GM18511 (cell line): ENCODE results near the gene PGBD2.
A peak's percentile ranks its signal among the peaks of the same experiment; 100 is the strongest.
"Not testable (repeated sequence)": the region's sequence is repeated elsewhere in the genome, so short reads cannot be mapped to it uniquely, and the experiment has no call there.

Experiments
- ATAC-seq: cut with Tn5 transposase; IDR thresholded peaks from one replicate; pipeline ENCODE4 v1.9.1; 2021; ENCODE audit warnings: mild to moderate bottlenecking, moderate library complexity; ENCODE audit not compliant: unreplicated experiment

The PGBD2 gene

DNA sequence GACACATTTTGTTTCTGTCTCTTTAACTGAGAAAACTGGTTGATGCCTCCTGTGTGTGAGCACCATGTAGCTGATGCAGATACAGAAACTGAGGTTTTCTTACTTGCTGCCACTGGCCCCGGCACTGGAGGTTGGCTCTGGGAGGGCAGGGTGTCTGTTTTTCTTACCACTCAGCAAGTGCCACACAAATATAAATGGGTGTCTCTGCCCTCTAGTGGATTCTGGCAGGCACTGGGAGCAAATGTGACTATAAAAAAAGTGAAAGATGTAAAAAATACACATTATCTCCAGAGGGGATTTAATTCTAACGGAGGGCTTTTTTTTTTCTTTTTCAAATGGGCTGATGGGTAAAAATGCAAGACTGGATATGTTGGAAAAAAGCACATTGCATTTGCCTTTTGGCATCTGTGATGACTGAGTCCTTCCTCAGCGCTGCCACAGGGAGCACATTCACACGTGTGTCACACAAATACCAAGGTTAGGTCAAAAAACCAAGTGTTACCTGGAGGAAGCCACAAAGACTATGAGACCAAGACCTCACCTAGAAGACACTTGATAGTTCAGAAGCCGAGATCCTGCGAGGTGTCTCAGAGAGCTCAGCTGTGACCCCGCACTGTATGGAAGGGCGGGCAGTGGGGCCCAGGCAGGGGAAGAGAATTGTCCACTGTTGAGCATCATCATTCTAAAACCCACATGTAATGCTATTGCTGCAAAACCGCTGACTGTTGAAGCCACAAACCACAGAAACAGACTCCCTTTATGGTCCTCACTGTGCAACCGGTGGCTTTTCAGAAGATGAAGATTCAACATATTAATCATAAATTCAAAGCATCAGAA is 18.9 kb downstream of the PGBD2 start:
- ATAC-seq, result peak; percentile 93

DNA sequence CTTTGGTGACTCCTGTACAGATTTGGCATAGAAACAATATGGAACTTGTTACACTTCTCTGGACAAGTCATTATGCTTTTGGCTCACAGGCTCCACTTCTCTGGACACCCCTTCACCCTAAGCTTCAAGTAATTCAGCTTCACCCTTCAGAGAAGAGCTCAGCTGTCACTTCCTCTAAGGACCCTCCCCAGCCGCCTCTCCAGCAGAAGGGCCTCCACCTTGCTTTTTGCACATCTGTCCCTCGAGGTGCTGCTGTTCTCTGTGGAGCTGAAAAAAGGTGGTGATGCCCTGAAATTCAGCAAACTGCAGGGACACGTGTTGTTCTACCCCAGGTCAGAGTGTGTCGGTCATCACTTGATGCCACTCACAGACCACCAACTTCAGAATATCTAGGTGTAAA is 19.8 kb downstream of the PGBD2 start:
- ATAC-seq, result not testable (repeated sequence)

DNA sequence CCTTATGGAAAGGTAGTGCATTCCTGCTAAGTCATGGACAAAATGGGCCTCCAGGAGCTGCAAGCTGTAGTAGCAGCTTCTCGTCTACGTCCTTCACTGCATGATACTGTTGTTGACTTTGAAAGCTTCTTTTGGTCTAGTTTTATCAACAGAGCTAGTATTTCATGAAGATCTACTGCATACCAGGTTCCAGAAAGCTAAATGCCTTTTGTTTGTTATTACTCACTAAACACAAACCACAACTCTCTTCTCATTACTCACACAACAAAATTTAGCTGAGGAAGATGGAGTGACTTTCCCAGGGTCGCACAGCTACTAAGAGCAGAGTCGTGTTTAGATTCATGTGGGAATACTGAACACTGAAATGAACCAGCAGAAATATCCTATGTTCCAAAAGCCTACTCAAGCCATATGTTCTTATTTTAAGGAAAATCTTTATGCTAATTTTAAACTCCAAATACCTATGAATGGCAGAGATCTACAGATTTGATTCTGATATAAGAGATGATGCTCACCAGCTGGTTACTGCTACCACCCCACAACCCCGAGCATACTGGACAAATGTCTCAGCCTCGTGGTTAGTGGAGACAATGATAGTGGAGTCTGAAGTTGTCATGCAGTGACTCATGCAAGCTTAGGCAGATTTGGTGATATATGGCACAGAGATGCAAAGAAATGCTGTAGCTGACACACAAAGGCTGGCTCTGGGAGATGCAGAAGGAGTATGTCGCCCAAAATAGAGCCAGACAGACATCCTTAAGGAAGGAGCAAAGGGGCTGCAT is 20.6 kb downstream of the PGBD2 start:
- ATAC-seq, result no peak

DNA sequence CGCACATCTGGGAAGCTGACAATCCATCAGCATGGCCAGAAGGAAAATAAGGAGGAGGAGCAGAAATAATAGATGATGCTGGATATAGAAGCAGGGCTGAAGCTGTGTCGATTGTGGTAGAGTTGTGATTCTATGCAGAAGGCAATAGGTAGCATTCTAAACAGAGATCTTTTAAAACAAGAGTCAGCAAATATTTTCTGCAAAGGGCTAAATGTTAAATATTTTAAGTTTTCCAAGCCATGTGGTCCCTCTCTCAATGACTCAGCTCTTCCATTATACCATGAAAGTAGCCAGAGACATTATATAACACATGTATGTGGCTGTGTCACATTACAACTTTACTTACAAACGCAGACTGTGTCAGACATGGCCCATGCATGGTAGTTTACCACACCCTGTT is 21.2 kb downstream of the PGBD2 start:
- not testable (repeated sequence) for ATAC-seq

DNA sequence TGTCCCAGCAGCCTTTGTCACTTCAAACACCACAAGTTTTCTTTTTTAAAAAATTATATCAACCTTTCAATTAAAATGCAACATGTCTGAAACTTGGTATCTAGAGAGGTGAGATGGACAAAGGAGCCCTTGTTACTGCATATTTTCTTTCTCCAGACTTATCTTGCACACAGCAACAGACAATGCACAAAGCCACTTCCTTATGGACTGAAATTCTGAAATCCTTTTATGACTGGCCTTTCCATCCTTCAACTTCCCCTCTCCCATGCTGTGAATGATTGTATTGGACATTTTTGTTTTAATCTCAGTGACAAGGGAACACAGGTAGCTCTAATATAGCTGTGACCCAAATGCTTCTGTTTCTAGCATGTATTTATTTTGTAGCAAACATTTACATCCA is 22.1 kb downstream of the PGBD2 start:
- ATAC-seq, result not testable (repeated sequence)

DNA sequence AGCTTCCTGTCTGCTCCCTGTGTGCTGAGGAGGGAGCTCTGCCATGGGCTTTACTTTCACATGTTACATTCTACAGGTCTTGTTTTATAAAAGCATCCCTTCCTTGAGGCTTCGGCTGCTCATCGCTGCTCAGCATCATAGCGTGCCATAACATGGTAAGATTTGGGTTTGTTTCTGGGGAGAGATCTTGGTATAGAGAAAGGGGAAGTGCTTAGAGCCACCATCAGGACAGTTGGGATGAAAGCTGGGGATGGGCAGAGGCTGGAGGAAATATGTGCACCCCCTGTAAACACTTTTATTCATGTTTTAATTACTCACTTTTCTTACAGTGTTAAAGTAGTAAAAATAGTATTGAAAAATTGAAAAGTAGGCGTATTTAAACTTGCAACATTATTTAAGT is 24.0 kb downstream of the PGBD2 start:
- ATAC-seq, result not testable (repeated sequence)

DNA sequence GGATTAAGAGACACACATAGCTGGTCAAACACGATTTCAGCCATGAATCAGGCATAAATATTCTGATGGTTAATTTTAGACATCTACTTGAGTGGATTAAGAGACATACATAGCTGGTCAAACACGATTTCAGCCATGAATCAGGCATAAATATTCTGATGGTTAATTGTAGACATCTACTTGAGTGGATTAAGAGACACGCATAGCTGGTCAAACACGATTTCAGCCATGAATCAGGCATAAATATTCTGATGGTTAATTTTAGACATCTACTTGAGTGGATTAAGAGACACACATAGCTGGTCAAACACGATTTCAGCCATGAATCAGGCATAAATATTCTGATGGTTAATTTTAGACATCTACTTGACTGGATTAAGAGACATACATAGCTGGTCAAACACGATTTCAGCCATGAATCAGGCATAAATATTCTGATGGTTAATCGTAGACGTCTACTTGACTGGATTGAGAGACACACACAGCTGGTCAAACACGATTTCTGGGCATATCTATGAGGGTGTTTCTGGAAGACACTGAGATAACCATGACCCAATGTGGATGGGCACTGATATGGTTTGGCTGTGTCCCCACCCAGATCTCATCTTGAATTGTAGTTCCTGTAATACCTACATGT is 32.3 kb downstream of the PGBD2 start:
- not testable (repeated sequence) for ATAC-seq

DNA sequence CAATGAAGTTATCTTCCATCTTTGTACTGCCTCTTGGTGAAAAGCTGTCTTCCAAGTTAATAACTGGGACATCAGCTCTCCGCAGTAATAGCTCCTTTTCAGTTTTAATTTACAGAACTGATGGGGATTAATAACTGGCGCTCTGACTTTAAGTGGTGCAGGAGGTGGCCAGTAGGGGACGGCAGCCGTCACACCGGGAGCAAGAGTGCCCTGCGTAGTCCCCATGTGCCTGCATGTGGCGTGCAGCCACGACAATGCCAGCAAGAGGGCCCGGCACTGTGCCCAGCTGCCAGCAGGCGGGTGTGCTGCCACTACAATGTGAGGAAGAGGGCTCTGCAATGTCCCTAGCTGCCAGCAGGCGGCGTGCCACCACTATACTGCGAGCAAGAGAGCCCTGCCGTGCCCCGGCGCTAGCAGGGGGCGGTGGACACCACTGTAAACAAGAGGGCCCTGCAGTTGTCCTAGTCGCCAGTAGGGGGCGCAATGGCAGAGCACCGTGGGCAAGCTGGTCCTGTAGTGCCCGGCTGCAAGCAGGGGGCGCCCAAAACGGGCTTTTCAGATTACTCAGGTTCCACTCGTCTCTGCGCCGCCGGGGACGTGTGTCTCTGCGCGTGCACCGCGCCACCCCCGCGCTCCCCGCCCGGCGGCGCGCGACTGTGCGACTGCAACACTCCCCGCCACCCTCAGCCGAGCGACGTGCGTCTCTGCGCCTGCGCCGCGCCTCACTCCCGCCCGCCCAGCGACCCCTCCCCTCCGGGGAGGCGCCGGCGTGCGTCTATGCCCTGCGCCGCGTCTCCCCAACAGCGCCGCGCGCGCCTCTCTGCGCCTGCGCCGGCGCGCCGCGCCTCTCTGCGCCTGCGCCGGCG is 38.3 kb downstream of the PGBD2 start:
- ATAC-seq, result not testable (repeated sequence)

DNA sequence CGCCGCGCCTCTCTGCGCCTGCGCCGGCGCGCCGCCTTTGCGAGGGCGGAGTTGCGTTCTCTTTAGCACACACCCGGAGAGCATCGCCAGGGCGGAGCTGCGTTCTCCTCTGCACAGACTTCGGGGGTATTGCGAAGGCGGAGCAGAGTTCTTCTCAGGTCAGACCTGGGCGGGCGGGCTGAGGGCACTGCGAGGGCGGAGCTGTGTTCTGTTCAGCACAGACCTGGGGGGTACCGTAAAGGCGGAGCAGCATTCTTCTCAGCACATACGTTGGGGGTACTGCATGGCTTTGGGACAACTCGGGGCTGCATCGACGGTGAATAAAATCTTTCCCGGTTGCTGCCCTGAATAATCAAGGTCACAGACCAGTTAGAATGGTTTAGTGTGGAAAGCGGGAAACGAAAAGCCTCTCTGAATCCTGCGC is 39.0 kb downstream of the PGBD2 start:
- ATAC-seq, result not testable (repeated sequence)

DNA sequence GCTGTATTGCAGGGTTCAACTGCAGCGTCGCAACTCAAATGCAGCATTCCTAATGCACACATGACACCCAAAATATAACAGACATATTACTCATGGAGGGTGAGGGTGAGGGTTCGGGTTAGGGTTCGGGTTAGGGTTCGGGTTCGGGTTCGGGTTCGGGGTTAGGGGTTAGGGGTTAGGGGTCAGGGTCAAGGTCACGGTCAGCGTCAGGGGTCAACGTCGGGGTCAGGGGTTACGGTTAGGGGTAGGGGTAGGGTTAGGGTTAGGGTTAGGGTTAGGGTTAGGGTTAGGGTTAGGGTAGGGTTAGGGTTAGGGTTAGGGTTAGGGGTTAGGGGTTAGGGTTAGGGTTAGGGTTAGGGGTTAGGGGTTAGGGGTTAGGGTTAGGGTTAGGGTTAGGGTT is 39.4 kb downstream of the PGBD2 start:
- not testable (repeated sequence) for ATAC-seq

DNA sequence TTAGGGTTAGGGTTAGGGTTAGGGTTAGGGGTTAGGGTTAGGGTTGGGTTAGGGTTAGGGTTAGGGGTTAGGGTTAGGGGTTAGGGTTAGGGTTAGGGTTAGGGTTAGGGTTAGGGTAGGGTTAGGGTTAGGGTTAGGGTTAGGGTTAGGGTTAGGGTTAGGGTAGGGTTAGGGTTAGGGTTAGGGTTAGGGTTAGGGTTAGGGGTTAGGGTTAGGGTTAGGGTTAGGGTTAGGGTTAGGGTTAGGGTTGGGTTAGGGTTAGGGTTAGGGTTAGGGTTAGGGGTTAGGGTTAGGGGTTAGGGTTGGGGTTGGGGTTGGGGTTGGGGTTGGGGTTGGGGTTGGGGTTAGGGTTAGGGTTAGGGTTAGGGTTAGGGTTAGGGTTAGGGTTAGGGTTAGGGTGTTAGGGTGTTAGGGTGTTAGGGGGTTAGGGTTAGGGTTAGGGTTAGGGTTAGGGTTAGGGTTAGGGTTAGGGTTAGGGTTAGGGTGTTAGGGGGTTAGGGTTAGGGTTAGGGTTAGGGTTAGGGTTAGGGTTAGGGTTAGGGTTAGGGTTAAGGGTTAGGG is 39.9 kb downstream of the PGBD2 start:
- ATAC-seq, result not testable (repeated sequence)
